Activated T-helper 17 cell treated with anti-CD3 and anti-CD28 coated beads, Interleukin-2, amount 50 U/mL, for 72 hours (primary cell): Measurements from ENCODE around the gene AAK1. TPM values are rescaled to one million over a fixed set of nuclear protein-coding genes. Genes with fewer than 3 reads are reported as not detected.
A peak's percentile ranks its signal among the peaks of the same experiment; 100 is the strongest.
"Not testable (repeated sequence)": the region's sequence is repeated elsewhere in the genome, so short reads cannot be mapped to it uniquely, and the experiment has no call there.

Experiments used
- ATAC-seq: fragments of 150-1000 bp; cut with Tn5 transposase; replicated peaks from 2 replicates; pipeline ENCODE4 v1.10.0; 2021; ENCODE audit warnings: mild to moderate bottlenecking, moderate library complexity
- H3K27ac Mint-ChIP-seq: one replicate; pipeline ENCODE4 v1.8.0; 2022; ENCODE audit warnings: mixed read lengths
- H3K27me3 Mint-ChIP-seq: one replicate; pipeline ENCODE4 v1.8.0; 2022; ENCODE audit warnings: mixed read lengths
- H3K36me3 Mint-ChIP-seq: one replicate; pipeline ENCODE4 v1.8.0; 2022; ENCODE audit warnings: low read depth, mild to moderate bottlenecking, mixed read lengths
- H3K4me1 Mint-ChIP-seq: one replicate; pipeline ENCODE4 v1.8.0; 2022; ENCODE audit warnings: mixed read lengths
- H3K4me3 Mint-ChIP-seq: one replicate; pipeline ENCODE4 v1.8.0; 2022; ENCODE audit warnings: mild to moderate bottlenecking, mixed read lengths
- H3K9me3 Mint-ChIP-seq: one replicate; pipeline ENCODE4 v1.8.0; 2022; ENCODE audit warnings: mixed read lengths
- total RNA-seq, 2 donors: library from RNA; stranded (reverse); gene quantifications; one replicate each; pipeline ENCODE4 v1.2.3, GENCODE V29; 2022

AAK1 gene
- total RNA-seq, 2 donors from 2014 or later: 94.3 to 203 TPM

GRCh38 chr2:69554568-69554967 lies 89.0 kb downstream of the AAK1 start:
- Mint-ChIP-seq H3K4me3 (peak overlapping the region; percentile 24), H3K9me3 (no peaks in the 10 kb centered on the region), H3K27me3 (no peaks in the 10 kb centered on the region), H3K4me1 (peaks cover 45% of the 10 kb centered on the region), H3K36me3 (peaks cover 59% of the 10 kb centered on the region), H3K27ac (peak overlapping the region; percentile 40)
- no peak for ATAC-seq

DNA sequence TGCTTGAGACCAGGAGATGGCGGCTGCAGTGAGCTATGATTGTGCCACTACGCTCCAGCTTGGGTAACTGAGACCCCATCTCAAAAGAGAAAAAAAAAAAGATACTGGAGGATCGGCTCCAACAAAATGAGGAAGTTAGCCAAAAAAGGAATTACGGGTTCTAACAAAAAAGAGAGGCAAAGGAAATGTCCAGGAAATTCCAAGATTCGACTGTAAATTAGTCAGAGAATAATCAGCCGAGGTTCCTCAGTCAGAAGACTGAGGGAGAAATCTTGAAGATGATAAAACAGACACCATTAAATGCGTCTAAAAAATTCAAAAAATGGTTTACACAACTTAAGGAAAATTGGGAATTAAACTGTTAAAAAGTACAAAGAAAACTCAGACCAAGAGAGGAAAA lies 89.5 kb downstream of the AAK1 start:
- H3K4me3 Mint-ChIP-seq: no peak overlapping the region
- H3K27ac Mint-ChIP-seq: no peak overlapping the region
- H3K36me3 Mint-ChIP-seq: peaks cover 59% of the 10 kb centered on the region
- H3K4me1 Mint-ChIP-seq: peaks cover 46% of the 10 kb centered on the region
- no peak for ATAC-seq
- no peaks in the 10 kb centered on the region for H3K27me3 Mint-ChIP-seq
- H3K9me3 Mint-ChIP-seq: no peaks in the 10 kb centered on the region

DNA sequence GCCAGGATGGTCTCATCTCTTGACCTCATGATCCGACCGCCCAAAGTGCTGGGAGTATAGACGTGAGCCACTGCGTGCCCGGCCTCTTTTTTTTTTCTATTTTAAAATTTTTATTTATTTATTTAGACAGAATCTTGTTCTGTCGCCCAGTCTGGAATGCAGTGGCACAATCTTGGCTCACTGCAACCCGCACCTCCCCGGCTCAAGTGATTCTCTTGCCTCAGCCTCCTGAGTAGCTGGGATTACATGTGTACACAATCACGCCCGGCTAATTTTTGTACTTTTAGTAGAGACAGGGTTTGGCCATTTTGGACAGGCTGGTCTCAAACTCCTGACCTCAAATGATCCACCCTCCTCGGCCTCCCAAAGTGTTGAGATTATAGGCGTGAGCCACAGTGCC lies 93.0 kb downstream of the AAK1 start:
- not testable (repeated sequence) for H3K9me3 Mint-ChIP-seq, H3K27me3 Mint-ChIP-seq, H3K4me3 Mint-ChIP-seq, H3K27ac Mint-ChIP-seq, ATAC-seq
- Mint-ChIP-seq H3K36me3 (peaks cover 73% of the 10 kb centered on the region), H3K4me1 (peaks cover 46% of the 10 kb centered on the region)

DNA sequence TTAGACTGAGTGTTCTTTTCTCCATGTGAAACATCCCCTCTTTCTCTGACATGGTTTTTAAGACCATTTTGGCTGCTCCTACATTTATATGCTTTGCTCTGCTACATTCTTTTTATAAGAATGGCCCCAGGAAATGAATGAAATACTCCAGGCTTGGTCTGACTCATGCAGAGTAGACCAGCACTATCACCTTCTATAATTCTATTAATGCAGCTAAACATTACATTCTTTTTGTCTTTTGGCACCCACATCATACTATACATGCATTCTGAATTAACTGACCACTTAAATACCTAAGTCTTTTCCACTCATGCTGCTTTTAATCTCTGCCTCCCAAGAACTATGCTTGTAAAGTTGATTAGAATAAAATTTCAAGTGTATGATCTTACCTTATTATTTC lies 94.1 kb downstream of the AAK1 start:
- ATAC-seq: no peak
- no peaks in the 10 kb centered on the region for H3K9me3 Mint-ChIP-seq
- H3K27me3 Mint-ChIP-seq: no peaks in the 10 kb centered on the region
- H3K4me3 Mint-ChIP-seq: no peak overlapping the region
- H3K27ac Mint-ChIP-seq: no peak overlapping the region
- H3K36me3 Mint-ChIP-seq: peaks cover 73% of the 10 kb centered on the region
- H3K4me1 Mint-ChIP-seq: peaks cover 40% of the 10 kb centered on the region

DNA sequence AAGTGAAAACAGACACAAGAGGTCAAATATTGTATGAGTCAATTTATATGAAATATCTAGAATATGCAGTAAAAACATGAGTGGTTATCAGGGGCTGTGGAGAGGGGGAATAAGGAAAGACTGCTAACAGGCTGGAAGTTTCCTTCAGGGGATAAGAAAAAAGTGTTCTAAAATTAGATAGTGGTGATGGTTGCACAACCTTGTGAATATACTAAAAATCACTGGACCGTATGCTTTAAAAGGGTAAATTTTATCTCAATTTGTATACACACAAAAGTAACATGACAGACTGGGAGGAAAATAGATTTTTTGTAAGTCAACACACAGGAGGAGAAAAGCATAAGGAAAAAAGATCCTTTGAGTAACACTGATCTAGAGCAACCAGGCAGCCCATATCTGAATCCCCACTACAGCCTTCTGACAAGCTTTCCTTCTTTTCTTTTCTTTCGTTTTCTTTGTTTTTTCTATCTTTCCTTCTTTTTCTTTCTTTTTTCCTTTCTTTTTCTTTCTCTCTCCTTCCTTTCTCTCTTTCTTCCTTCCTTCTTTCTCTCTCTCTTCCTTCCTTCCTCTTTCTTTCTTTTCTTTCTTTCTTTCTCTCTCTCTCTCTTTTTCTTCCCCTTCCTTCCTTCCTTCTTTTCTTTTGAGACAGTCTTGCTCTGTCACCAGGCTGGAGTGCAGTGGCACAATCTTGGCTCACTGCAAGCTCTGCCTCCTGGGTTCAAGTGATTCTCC lies 95.4 kb downstream of the AAK1 start:
- Mint-ChIP-seq H3K27me3 (no peaks in the 10 kb centered on the region), H3K36me3 (peaks cover 76% of the 10 kb centered on the region), H3K4me1 (peaks cover 34% of the 10 kb centered on the region), H3K4me3 (no peak overlapping the region), H3K9me3 (no peaks in the 10 kb centered on the region), H3K27ac (peak overlapping the region; percentile 11)
- no peak for ATAC-seq

DNA sequence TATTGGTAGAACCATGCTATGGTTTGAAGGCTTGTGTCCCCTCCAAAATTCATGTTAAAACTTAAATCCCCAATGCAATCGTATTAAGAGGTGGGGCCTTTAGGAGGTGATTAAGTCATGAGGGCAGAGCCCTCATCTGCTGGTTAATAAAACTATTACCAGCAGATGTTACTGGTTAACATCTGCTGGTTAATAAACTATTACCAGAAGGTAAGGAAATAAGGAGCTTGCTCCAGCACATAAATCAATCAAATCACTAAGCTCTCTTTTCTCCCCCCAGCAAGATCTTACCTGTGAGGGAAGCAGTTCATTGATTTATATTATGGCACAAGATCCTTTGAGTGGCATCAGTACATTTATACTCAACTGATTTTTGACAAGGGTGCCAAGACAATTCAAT lies 96.9 kb downstream of the AAK1 start:
- ATAC-seq: no peak
- Mint-ChIP-seq H3K4me3 (no peak overlapping the region), H3K27ac (no peak overlapping the region), H3K9me3 (no peaks in the 10 kb centered on the region), H3K27me3 (no peaks in the 10 kb centered on the region), H3K36me3 (peaks cover 76% of the 10 kb centered on the region), H3K4me1 (peaks cover 31% of the 10 kb centered on the region)

- no peaks in the 10 kb centered on the region for H3K27me3 Mint-ChIP-seq
- ATAC-seq: no peak
- no peak overlapping the region for H3K4me3 Mint-ChIP-seq
- peaks cover 28% of the 10 kb centered on the region for H3K4me1 Mint-ChIP-seq
- H3K27ac Mint-ChIP-seq: no peak overlapping the region
- no peaks in the 10 kb centered on the region for H3K9me3 Mint-ChIP-seq
- peaks cover 79% of the 10 kb centered on the region for H3K36me3 Mint-ChIP-seq
These were observed 98.0 kb downstream of the AAK1 start for GRCh38 chr2:69545477-69545932.

DNA sequence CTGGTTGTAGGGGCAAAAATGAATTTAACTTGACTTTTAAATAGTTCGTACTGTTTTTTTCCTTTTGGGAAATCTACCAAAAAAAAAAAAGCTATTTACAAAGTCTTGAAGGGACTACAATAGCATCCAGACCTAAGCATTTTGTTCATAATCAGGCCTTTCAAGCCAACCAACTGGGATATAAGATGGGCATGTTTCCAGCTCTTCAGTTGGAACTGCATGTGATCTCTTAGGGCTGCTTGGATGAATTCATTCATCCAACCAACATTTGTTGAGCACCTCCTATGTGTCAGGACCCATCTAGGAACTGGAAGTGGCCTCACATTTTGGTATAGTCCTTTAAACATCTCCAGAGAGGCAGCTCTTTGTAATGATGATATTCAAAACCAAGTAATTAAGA lies 98.6 kb downstream of the AAK1 start:
- H3K4me3 Mint-ChIP-seq: no peak overlapping the region
- H3K27me3 Mint-ChIP-seq: no peaks in the 10 kb centered on the region
- ATAC-seq: no peak
- H3K4me1 Mint-ChIP-seq: peaks cover 28% of the 10 kb centered on the region
- no peak overlapping the region for H3K27ac Mint-ChIP-seq
- H3K36me3 Mint-ChIP-seq: peaks cover 84% of the 10 kb centered on the region
- H3K9me3 Mint-ChIP-seq: no peaks in the 10 kb centered on the region

- Mint-ChIP-seq H3K9me3 (peaks cover 3% of the 10 kb centered on the region), H3K4me1 (peaks cover 22% of the 10 kb centered on the region), H3K4me3 (no peak overlapping the region), H3K27ac (peak overlapping the region; percentile 57), H3K36me3 (peaks cover 100% of the 10 kb centered on the region), H3K27me3 (no peaks in the 10 kb centered on the region)
- ATAC-seq: no peak
These were observed 104.0 kb downstream of the AAK1 start for GRCh38 chr2:69539549-69539908.

- no peaks in the 10 kb centered on the region for H3K27me3 Mint-ChIP-seq
- no peak overlapping the region for H3K4me3 Mint-ChIP-seq
- peak overlapping the region; percentile 57 for H3K27ac Mint-ChIP-seq
- peaks cover 100% of the 10 kb centered on the region for H3K36me3 Mint-ChIP-seq
- H3K4me1 Mint-ChIP-seq: peaks cover 22% of the 10 kb centered on the region
- no peak for ATAC-seq
- H3K9me3 Mint-ChIP-seq: peaks cover 3% of the 10 kb centered on the region
These were observed 104.5 kb downstream of the AAK1 start for GRCh38 chr2:69538872-69539548.

DNA sequence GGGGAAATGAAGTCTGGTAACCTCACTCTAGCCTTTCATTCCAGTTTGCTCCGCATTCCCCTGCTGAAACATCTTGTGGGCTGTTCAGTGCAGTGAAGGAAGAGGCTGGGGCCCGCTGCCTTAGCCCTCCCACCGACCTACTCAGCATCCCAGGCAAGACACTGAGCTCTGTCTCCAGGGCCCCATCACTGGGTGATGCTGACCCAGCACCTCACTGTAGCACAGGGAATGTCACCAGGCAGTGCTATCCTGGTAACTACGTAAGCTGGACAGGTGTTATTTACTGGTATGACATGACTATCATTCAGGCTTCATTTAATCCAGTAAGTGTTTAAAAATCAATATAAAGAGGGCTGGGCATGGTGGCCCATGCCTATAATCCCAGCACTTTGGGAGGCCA lies 105.3 kb downstream of the AAK1 start:
- Mint-ChIP-seq H3K4me3 (no peak overlapping the region), H3K27ac (peak overlapping the region; percentile 57), H3K36me3 (peaks cover 100% of the 10 kb centered on the region), H3K9me3 (peaks cover 3% of the 10 kb centered on the region), H3K4me1 (peaks cover 22% of the 10 kb centered on the region), H3K27me3 (no peaks in the 10 kb centered on the region)
- ATAC-seq: no peak

DNA sequence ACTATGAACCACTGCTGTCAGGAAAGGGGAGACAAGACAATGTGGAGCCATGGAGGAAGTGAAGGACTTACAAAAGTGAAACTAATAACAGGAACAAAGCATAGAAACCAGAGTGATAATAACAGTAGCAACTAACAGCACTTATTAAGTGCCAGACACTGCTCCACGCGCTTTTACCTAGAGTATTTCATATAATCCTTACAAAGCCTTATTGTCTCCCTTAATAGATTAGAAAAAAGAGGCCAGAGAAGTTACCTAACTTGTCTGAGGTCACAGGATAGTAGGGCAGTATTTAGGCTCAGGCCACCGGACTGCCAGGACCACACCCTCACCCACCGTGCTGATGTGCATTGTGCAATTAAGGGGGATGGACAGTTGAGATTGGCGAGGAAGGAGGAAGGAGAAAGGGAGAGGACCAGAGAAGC lies 107.7 kb downstream of the AAK1 start:
- H3K9me3 Mint-ChIP-seq: peaks cover 3% of the 10 kb centered on the region
- peak overlapping the region; percentile 55 for H3K27ac Mint-ChIP-seq
- H3K4me3 Mint-ChIP-seq: no peak overlapping the region
- H3K36me3 Mint-ChIP-seq: peaks cover 100% of the 10 kb centered on the region
- ATAC-seq: no peak
- peaks cover 22% of the 10 kb centered on the region for H3K4me1 Mint-ChIP-seq
- no peaks in the 10 kb centered on the region for H3K27me3 Mint-ChIP-seq

DNA sequence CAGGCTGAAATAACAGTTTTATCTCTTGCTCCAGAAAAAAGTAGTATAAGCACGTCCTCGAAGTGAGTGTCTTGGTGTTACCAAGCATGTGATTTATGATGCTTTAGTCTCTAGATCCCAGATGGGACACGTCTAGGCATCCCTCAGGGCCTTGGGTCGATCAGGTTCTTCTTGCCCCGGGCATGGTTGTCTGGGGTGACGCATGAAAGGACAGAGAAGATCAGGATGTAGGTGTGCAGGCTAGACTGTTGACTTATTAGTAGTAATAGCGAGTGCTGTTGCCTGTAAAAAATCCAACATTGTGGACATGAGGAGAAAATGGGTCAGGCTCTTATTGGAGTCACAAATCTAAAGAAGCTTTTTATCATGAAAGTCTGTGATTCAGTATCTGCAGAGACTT lies 112.4 kb downstream of the AAK1 start:
- Mint-ChIP-seq H3K27me3 (no peaks in the 10 kb centered on the region), H3K4me3 (no peak overlapping the region), H3K9me3 (peaks cover 3% of the 10 kb centered on the region), H3K36me3 (peaks cover 100% of the 10 kb centered on the region), H3K4me1 (peaks cover 9% of the 10 kb centered on the region), H3K27ac (no peak overlapping the region)
- no peak for ATAC-seq

GRCh38 chr2:69529480-69529879 lies 114.1 kb downstream of the AAK1 start:
- Mint-ChIP-seq H3K4me3 (no peak overlapping the region), H3K27me3 (no peaks in the 10 kb centered on the region)
- ATAC-seq: no peak

GRCh38 chr2:69525261-69525660 lies 118.3 kb downstream of the AAK1 start:
- Mint-ChIP-seq H3K9me3 (no peaks in the 10 kb centered on the region), H3K27ac (no peak overlapping the region), H3K36me3 (peaks cover 100% of the 10 kb centered on the region), H3K4me3 (no peak overlapping the region), H3K27me3 (no peaks in the 10 kb centered on the region), H3K4me1 (no peaks in the 10 kb centered on the region)
- no peak for ATAC-seq

More at GRCh38 chr2:69529480-69529879, 114.1 kb downstream of the AAK1 start:
- Mint-ChIP-seq H3K27ac (no peak overlapping the region), H3K36me3 (peaks cover 100% of the 10 kb centered on the region), H3K4me1 (no peaks in the 10 kb centered on the region), H3K9me3 (no peaks in the 10 kb centered on the region)
